GM18867 (cell line): ENCODE measurements around the gene PIP5K1C.

ENCODE experiments used
- ATAC-seq: cut with Tn5 transposase; IDR thresholded peaks from one replicate; pipeline ENCODE4 v1.9.1; 2021; ENCODE audit warnings: mild to moderate bottlenecking, moderate library complexity; ENCODE audit not compliant: unreplicated experiment

Gene PIP5K1C

DNA sequence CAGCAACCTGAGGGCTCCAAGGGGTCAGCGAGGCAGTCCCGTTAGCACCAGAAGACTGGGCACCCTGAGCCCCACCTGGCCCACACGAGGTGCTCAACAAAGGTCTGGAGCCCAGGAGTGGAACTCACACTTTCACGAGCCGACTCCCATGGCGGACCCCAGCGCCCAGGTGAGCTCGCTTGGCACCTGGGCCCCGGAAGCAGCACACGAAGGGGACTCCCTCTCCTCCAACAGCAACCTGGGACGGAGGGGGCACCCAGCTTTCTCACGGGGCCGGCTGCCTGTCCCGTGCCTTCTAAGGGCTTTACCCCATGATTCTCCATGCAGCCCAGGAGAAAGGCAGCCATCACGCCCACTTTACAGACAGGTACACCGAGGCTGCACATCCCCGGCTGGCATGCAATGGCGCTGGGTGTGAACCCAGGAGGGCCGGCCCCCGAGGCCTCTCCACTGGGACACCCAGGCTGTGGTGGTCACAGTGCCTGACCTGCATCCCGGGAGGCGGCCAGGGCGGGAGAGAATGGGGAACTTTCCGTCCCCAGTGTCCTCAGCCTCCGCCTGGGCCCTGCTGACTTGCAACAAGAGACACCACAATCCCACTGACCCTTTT is 5.0 kb downstream of the PIP5K1C start:
- no peak for ATAC-seq

DNA sequence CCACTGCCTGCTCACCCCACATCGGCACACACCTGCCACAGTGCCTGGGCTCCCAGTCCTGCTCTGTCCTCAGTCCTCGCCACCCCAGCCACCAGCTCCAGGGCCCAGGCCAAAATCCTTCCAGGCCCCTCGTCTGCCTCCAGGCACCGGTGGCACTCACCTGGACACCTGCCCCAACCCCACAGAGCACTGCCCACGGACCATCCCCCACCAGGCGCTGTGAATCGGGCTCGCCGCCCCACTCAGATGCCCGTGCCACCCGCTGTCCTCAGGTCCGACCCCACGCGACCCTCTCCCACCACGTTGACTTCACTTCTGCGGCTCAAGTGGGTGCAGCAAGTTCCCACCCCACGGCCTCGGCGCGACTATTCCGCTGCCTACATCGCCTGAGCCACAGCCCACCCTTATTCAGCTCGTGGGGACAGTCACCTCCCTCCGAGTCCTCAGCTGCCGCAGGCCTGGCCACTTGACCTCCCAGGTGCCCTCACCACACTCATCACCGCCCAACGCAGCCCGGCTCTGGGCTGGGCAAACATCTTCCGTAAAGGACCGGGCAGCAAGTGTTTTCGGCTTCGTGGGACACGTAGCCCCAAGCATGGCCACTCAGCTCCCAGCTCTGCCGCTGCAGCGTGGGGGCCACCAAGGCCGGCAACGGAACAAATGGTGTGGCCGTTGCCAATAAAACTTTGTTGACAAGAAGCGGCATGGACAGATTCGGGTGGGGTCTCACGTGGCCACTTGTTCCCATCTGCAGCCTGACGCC is 5.7 kb downstream of the PIP5K1C start:
- no peak for ATAC-seq

DNA sequence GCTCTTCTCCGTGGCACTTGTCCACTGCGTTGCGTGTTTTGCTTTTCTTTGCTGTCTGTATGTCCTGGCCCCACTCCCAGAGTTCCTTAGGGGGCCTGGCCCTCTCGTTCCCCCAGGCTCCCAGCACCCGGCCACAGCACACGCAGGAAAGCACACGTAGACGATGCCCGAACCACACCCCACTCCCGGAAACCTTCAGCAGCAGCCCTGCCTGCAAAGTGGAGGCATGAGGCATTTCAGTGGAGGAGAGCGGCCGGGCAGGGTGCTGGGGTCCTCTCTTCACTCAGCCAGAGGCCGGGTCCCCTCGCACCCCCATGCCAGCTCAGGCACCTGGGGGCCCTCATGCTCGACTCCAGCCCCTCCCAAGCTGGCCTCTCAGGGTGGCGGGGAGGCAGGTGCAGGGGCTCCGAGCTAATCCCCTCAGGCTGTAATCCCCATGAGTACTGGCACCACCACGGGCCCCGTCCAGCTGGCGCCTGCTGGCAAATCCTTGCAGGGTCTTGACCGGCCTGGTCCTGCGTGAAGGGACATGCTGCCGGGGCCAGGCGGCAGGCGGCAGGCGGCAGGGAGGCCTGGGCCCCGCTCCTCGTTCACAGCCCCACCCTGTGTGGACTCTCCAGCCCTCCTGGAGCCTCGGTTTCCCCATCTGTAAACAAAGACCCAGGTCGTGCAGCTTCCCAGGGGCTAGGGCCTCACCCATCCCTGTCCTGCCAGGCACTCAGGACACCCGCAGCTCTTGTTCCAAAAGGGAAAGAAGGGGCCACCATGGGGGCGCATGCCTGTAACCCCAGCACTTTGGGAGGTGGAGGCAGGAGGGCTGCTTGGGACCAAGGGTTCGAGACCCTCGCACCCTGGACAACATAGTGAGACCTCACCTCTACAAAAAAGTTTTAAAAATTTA is 7.0 kb downstream of the PIP5K1C start:
- ATAC-seq = no peak

DNA sequence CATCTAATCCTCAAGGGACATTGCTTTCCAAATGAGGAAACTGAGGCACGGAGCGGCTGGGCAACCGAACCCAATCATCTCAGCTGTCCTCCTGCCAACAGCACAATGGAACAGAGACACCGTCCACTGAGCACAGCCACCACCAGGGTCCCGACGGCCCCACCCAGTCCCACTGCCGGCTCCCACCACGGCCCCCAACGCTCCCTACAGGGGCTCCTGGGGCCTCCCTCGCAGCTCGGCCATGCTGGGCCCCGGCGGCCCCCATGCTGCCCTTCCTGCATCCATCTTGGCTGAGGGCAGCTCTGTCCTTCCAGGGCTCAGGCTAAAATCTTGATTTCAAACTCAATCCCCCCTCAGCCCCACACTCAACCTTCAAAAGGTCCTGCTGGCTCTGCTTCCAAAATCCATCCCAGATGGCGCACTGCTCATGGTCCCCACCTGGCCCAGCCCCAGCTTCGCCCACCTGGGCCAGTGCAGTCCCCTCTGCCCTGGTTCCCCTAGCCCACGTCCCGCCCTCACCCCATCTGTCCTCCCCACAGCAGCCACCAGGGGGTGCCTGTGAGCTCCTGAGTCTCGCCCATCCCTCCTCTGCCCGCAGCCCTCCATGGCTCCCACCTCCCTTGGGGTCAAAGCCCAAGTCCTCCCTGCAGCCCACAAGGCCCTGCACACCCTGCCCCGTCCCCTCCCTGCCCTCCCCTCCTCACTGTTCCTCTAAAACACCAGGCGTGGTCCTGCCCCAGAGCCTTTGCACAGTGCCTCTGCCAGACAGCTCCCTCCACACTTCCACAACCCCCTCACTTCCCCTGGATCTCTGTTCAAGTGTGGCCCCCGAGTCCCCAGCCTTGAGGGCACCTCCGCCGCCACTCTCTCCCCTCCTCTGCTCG is 7.9 kb downstream of the PIP5K1C start:
- no peak for ATAC-seq

DNA sequence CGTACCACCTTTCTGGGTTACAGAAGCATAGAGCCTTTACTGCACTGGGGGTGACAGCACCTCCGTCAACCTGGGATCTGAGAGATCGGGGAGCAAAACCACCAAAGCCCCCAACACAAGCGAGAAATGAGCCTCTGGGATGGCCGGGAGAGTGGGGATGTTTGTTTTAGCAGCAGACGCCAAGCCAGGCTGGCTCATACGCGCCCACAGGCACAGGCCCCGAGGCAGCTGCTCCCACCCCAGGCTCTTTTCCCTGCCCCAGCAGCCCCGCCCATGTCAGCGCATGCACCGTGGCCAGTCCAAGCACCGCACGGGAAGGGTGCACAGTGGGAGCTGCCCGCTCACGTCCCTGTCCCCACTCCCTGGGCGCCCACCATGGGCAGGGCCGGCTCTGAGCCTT is 8.5 kb downstream of the PIP5K1C start:
- ATAC-seq = no peak

DNA sequence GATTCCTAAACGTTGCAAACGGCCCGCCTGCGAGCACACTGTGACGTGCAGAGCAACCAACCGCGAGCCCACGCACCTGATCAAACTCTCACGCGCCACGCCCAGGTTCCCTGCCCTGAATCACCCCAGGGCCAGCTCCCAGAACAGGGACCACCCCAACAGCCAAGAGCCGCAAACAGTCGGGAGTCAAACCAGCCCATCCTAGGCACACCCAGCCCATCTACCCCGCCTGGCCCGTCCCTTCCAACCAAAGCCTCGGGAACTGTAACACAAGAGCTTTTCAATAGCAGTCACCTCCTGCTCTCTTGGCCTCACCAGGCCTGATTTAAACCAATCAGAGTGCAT is 8.9 kb downstream of the PIP5K1C start:
- ATAC-seq = no peak

DNA sequence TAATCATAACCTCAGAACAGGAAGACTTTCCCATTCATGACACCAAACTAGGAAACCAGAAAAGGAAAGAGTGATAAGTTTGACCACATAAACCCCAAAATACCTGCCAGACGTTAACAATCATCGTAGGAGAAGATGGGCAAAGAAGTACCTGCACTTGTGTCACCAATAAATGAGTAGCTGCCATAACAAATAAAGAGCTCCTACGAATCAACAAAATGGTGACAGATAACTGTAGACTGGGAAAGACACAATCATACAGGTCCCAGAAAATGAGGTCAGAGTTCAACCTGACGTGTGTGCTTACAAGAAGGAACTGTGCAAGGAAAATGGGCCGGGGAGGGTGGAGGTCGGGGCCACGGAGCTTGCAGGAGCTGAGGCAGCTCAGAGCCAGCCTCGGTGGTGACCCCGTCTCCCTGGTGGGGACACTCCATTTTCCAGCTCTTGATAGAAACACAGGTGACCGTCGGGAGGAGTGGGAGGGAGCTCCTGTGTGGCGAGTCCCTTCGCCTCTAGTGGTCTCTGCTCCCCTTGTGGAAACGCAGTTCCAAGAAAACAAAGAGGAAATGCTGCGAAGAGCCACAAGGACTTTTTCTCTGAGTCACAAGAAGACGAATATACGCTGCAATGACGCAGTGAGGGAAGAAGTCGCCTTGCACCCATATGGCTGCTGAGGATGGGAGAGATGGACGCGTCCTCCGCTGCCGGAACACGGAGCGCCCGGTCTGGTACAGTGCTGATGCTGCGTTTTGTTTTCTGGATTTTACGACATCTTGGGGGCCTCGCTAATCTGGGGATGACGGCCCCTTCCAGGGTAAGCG is 9.5 kb downstream of the PIP5K1C start:
- ATAC-seq = no peak

DNA sequence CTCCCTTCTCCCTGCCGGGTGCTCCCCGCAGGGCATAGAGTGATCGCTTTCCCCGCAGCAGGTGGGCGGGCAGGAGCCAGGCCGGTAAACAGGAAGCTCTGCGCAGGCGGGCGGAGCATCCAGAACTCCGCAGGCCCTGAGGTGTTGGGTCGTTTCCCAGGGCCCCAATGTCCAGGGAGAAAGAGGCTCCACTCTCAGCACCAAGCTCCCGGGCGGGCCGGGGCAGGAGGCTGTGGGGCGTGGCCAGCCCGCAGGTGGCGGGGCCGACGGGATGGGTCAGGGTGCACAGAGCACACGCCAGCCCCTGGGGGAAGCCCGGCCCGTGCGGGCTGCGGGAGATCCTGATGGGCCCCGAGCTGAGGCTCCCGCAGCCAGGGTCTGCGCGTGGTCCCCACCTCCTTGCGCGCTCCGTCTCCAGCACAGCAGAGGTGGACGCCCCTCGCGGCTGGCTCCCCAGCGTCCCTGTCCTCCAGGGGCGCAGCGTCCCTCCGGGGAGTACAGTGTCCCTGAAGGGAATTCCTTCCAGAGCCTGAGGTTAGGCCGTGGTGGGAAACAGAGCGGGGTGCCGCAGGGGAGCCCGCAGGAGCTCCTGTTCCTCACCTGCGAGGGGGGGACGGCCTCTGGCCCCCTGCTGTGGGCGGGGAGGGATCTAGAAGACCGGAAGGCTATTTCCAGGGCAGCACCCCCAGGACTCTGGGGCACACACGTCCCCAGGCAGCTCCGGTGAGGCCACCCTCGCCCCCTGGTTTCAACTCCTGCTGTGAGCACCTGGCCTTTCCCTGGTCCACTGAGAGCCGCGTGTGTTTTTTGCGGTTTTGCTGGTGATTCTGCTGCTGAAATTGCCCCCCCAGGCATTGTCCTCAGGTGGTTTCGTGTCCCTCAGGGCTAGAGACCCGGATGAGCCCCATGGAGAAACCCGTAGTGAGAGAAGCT is 12.2 kb downstream of the PIP5K1C start:
- no peak for ATAC-seq

DNA sequence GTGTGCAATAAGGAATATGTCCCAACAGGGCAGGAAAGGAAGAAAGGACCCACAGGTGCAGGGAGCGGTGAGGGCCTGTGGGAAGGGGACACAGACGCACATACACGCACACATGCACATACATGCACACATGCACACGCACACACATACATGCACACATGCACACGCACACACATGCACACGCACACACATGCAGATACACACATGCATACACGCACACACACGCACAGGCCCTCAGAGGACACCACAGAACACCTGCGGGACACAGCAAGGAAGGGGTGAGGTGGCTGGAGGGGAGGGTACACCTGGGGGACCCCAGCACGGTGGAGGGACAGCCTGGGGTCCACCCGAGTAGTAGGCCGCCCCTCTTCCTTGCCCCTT is 12.9 kb downstream of the PIP5K1C start:
- no peak for ATAC-seq

DNA sequence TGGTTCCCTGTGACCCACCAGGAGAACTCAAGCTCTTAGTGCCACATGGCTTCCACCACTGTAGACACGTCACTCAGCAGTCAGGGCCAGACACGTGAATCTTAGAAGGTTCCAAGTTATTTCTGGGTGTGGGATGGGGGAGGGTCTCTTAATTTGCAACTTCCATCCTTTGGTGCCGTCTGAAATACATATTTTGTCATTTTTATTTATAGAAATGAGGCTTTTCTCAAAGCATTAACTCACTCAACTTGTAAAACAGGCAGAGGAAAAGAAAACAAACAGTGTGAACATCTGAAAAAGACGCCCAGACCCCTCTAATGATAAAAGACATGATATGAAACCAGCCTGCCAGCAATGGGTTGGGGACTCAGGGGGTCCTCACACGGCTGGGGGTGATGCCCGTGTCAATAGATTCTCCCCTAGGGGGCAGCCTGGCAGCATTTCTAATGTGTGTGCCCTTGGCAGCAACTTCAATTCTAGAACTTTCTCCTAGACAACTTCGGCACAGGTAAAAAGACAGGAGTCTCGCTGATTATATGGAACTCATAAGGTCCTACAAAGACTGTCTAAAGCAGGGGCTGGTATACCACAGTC is 15.4 kb downstream of the PIP5K1C start:
- ATAC-seq = no peak

DNA sequence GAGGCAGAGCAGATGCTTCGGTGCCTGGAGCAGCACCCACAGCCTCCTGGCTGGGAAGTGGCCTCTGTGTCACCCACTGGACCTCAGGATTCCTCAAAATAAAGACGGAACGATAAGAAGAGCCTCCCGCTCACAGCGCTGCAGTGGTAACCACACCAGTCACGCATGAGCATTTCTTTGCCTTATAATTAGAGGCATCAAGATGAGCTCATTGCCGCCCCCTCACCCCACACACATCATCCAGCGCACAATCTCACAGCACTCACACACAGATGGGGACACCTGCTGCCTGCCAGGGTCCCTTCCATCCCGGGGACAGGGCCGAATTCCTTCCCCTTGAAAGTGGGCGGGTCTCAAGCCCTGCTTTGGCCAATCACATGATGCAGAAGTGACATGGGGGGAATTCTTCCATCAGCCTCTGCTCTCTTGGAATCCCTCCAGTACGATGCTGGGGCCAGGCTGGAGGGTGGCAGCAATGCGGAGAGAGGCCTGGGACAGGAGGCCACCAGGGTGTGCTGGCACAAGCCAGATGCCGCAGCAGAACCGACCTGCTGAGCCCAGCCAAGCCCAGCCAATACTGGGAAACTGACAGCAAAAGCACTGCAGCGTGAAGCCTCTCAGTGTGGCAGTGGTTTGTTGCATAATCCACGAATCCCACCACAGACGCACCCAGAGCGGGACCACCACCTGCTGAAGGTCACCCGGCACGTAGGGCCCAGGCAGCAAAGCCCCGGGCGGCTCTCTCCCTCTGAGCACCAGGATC is 16.0 kb downstream of the PIP5K1C start:
- ATAC-seq = no peak

DNA sequence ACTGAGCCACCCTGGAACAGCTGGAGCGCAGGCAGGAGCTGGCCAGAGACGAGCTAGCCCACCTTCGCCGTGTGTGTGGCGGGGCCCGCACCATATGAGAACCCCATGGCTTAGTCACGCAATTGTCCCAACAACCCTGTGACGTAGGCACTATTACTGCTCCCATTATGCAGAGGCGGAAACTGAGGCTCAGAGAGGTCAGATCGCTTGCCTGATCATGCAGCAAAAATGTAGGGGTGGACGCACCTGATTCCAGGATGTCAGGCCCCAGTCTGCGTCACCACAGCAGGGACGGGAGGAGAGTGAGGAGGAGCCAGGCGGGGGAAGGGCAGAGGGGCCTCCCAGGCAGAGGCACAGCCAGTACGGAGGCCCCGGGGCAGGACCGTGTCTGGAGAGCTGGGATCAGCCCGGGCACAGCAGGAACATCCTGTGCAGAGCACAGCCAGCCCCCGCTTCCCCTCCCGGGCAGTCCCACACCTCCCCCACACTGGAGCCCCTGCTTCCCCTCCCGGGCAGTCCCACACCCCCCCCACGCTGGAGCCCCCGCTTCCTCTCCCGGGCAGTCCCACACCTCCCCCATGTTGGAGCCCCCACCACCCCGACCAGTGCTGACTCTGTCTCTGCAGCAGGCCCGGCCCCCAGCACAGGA is 16.7 kb downstream of the PIP5K1C start:
- ATAC-seq = no peak

DNA sequence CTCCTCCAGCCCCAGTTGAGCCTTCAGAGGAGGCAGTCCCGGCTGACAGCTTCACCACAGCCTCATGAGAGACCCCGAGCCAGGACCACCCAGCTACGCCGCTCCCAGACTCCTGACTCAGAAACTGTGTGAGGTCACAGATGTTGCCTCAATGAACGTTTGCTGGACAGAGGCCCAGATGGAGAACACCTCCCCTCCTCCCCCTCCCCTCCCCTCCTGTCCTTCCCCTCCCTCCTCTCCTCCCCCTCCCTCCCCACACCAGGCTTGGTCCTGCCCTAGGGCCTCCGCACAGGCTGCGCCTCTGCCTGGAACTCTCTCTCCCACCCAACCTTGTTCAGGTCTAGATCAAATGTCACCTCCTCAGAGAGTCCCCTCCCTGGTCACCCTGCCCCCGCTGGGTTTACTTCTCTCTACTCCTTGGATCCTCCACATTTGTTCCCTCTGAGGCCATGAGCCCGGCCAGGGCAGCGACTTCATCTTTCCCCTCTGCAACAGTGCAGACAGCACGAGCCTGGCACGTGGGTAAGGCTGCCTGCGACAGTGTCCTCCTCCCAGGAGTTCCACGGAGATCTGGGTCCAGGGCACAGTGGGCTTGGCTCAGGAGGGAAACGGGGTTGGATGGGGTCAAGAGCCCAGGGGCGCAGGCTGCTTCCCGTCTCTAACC is 17.4 kb downstream of the PIP5K1C start:
- ATAC-seq = no peak

DNA sequence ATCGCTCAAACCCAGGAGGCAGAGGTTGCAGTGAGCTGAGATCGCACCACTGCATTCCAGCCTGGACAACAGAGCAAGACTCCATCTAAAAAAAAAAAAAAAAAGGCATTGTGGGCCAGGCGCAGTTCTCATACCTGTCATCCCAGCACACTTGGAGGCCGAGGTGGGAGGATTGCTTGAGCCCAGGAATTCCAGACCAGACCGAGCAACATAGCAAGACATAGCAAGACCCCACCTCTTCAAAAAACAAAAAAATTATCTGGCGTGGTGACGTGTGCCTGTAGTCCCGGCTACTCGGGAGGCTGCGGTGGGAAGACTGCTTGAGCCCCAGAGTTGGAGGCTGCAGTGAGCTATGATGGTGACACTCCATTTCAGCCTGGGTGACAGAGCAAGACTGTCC is 18.0 kb downstream of the PIP5K1C start:
- no peak for ATAC-seq

DNA sequence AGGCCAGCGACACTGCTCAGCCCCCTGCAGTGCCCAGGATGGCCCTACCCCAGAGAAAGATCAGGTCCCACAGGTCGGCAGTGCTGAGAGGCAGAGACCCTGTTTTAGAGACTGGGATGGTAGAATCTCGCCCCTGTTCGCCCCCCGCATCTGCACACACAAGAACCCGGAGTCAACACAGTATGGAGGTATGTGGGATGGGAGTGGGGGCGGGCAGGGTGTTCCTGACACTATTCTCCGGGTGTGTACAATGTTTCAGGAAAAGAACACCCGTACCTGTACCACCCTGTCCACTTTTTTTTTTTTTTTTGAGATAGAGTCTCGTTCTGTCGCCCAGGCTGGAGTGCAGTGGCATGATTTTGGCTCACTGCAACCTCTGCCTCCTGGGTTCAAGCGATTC is 19.3 kb downstream of the PIP5K1C start:
- ATAC-seq = no peak

DNA sequence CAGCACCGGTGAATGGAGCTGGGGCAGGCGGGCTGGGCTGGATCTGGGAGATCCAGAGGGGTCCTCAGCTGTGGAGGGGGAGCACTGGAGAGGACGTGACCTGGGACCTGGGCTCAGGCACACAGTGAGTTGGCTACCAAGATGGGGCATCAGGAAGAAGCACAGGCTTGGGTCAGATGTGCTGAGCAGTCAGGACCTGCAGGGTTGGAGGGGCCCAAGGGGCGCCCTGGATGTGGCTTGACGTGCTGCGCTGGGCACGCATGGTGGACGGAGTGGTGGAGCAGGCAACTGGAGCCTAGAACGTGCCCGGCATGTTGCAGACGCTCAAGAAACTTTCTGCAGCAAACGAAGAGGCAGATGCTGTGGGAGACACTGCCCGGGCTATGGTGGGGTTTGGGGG is 20.7 kb downstream of the PIP5K1C start:
- no peak for ATAC-seq

DNA sequence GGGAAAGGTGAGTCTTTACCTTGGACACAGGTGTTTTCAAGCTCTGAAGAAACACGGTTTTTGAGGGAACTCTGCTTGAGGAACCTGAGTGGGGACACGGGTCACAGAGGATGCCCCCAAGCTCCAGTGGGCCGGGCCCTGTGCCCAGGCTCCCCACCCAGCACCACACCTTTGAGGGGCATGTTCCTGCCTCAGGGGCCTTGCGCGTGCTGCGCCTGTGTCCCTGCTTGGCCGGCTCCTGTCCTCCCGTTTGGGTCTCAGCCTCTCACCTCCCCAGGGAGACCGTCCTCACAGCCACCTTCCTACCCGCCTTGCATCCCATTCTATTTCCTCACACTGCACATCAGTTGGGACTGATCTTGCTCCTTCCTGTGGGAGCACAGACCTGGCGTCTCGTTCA is 21.1 kb downstream of the PIP5K1C start:
- ATAC-seq = no peak
